ENCODE results near the gene DMRTA2. TPM values are rescaled to one million over a fixed set of nuclear protein-coding genes. Genes with fewer than 3 reads are reported as not detected.
A peak's percentile ranks its signal among the peaks of the same experiment; 100 is the strongest.

The DMRTA2 gene
- total RNA-seq, 1 donor from 2014 or later: not detected

DNA sequence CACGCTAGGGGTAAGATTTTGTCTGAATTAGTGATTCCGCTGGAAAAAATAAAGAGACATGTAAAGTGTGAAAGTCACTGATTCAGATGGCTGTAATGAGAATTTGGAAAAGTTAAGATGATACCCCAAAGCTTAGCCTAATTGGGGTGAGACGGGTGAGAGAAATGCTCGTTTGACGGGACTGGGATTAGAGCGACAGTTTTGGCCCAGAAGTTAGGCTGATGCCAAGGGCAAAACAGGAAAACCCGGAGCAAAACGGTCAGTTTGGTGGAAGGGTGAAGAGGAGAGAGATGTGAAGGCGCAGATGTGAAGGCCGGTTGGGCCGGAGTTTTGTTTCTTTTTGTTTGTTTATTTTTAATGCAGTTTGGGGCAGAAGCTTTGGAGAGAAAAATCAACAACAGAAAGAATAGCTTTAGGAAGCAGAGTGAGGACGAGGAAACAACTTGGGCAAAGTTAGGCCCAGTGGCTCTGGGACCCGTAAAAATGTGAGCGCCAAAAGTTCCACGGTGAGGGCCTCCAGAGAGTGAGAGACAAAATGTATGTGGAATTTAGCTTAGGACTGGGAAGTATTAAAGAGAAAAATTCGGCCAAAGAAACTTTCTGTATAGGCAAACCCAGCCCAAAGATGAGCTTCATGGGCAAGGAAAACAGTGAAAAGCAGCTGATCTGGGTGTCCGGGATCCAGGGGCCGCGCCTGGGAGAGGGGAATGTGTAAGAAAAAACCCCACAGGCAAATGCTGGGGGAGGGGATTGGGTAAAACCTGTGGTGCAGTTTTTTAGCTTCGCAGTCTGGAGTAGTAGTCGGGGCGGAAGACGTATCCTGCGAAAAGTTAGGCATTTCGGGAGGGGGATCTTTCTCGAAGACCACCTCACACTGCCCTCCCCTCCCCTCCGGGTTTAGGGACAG, 1.2 kb downstream of the DMRTA2 start:
- Histone ChIP-seq H3K27me3 (ENCODE audit: control insufficient read depth, insufficient read depth, low read length) (peaks cover 95% of the 10 kb centered on the region), H3K4me3 (ENCODE audit: low read depth, low read length) (no peak overlapping the region), H3K36me3 (ENCODE audit: control insufficient read depth, insufficient read depth, low read length) (no peaks in the 10 kb centered on the region)
- no peak for DNase-seq (ENCODE audit: low read depth)
- TF ChIP-seq, protein P1, sequence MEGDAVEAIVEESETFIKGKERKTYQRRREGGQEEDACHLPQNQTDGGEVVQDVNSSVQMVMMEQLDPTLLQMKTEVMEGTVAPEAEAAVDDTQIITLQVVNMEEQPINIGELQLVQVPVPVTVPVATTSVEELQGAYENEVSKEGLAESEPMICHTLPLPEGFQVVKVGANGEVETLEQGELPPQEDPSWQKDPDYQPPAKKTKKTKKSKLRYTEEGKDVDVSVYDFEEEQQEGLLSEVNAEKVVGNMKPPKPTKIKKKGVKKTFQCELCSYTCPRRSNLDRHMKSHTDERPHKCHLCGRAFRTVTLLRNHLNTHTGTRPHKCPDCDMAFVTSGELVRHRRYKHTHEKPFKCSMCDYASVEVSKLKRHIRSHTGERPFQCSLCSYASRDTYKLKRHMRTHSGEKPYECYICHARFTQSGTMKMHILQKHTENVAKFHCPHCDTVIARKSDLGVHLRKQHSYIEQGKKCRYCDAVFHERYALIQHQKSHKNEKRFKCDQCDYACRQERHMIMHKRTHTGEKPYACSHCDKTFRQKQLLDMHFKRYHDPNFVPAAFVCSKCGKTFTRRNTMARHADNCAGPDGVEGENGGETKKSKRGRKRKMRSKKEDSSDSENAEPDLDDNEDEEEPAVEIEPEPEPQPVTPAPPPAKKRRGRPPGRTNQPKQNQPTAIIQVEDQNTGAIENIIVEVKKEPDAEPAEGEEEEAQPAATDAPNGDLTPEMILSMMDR (IDR thresholded peaks at IDR 0.05; ENCODE audit: insufficient read depth, low read length, poor library complexity, severe bottlenecking): no peak

DNA sequence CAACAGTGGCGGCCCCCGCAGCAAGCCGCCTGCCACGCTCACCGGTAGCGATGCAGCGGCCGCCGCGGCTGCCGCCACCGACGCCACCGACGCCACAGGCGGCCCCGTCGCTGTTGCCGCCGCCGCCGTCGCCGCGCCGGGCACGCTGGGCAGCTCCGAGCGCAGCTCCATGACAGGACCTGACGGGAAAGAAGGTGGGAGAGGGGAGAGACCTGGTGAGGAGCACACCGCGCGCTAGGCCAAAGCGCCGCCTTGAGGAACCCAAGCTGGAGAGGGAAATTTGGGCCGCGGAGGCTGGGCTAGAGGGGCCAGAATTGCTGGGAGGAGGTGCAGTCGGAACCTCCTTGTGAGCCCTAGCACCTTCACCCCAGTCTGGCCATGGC, 1.9 kb downstream of the DMRTA2 start:
- TF ChIP-seq, protein P1 (IDR thresholded peaks at IDR 0.05; ENCODE audit: insufficient read depth, low read length, poor library complexity, severe bottlenecking): no peak
- Histone ChIP-seq H3K27me3 (ENCODE audit: control insufficient read depth, insufficient read depth, low read length) (peaks cover 95% of the 10 kb centered on the region), H3K36me3 (ENCODE audit: control insufficient read depth, insufficient read depth, low read length) (no peaks in the 10 kb centered on the region), H3K4me3 (ENCODE audit: low read depth, low read length) (no peak overlapping the region)
- no peak for DNase-seq (ENCODE audit: low read depth)

DNA sequence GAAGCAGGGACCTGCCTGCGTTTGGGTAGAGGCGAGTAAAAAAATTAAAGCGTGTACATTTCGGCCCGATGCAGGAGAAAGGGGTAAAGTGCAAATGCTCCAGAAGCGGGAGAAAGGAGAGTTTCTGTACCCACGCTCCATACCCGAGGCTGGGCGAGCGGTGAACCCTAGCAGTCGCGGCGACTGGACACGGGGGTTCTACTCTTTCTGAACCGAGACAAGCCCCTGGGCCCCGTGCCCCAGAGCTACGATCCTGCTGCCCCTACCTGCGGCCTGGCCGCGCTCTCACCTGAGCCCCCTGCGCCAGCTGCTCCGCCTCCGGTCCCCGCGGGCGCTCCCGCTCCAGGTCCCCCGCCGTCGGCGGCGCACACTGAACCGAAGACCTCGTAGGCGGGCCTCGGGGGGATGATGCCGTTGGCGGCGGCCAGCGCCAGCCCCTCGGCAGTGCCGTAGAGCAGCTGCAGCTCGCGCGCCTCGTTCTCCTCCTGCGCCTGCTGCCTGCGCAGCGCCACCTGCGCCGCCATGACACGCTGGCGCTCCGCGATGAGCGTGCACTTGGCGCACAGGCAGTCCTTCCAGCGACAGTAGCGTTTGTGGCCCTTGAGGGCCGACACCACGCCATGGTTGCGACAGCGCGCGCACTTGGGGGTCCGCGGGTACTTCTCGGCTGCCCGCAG, 2.4 kb downstream of the DMRTA2 start:
- Histone ChIP-seq H3K4me3 (ENCODE audit: low read depth, low read length) (no peak overlapping the region), H3K36me3 (ENCODE audit: control insufficient read depth, insufficient read depth, low read length) (no peaks in the 10 kb centered on the region), H3K27me3 (ENCODE audit: control insufficient read depth, insufficient read depth, low read length) (peaks cover 95% of the 10 kb centered on the region)
- DNase-seq (ENCODE audit: low read depth): no peak
- TF ChIP-seq, protein P1 (IDR thresholded peaks at IDR 0.05; ENCODE audit: insufficient read depth, low read length, poor library complexity, severe bottlenecking): no peak

DNA sequence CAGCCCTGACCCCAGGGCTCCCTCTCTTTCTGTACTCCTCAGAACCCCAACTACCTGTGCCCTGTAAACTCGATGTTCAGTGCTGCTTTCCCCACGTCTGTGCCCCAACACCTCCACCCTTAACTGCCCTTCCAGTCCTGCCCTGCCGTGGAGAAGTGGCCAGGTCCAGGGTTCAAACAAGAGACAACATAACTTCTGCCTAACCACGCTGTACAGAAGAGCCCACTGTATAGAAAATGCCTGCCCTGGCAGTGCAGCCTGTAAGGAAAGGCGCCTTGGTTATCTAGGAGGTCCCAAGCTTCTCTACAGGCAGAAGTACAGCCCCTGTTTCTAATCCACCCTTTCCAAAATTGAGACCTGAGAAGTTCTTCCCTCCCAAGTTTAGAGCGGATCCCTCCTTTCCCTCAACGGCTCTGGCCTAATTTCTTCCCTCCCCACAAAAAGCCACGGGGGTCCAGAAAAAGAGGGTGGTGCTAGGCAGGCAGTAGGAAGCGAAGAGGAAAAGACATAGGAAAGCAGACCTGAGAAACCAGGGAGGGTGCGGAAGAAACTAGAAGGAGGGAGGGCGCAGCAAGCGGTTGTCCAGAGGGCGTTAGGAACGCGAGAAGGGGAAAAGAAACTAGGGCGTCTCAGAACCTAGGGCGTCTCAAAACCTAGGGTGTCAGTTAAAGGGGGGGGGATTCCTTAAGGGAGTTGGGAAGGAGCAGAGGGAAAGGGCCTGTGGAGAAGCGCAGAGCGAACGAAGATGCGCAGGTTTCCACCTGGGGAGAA, 3.2 kb downstream of the DMRTA2 start:
- TF ChIP-seq, protein P1 (IDR thresholded peaks at IDR 0.05; ENCODE audit: insufficient read depth, low read length, poor library complexity, severe bottlenecking): no peak
- H3K27me3 ChIP-seq (ENCODE audit: control insufficient read depth, insufficient read depth, low read length): peaks cover 95% of the 10 kb centered on the region

DNA sequence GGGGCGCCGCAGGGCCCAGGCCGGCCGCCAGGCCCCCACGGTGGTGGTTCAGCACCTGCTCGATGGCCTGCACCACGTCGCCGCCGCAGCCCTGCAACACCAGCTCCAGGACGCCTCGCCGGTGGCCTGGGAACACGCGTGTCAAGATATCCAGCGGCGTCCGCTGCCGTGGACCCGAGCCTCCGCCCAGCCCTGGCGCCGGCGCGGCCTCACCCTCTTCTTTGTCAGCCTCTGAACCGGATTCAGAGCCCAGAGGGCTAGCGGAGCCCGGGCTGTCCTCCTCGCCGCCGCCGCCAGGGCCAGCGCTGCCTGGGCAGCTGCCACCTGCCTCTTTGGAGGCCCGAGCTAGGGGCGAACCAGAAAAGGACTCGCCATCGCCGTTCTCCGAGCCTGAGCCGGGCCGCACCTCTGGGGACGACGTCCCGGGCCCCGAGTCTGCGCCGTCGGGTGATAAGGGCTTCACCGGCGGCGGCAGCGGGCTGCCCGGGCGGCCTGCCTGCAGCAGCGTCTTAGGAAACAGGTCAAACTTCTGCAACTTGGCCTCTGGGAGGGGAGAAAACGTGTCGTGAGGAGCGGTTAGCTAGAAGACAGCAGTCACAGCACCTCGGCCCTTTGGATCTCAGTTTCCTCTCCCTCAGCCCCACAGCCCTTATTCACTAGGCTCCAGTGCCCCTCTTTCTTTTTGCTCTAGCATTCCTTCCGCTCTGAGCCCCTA, 3.9 kb downstream of the DMRTA2 start:
- peaks cover 96% of the 10 kb centered on the region for H3K27me3 ChIP-seq (ENCODE audit: control insufficient read depth, insufficient read depth, low read length)
- H3K36me3 ChIP-seq (ENCODE audit: control insufficient read depth, insufficient read depth, low read length): no peaks in the 10 kb centered on the region
- H3K4me3 ChIP-seq (ENCODE audit: low read depth, low read length): no peak overlapping the region
- no peak for DNase-seq (ENCODE audit: low read depth)
- TF ChIP-seq, protein P1 (IDR thresholded peaks at IDR 0.05; ENCODE audit: insufficient read depth, low read length, poor library complexity, severe bottlenecking): peak; percentile 19

More for the DNA sequence above, 3.2 kb downstream of the DMRTA2 start:
- no peak for DNase-seq (ENCODE audit: low read depth)
- H3K36me3 ChIP-seq (ENCODE audit: control insufficient read depth, insufficient read depth, low read length): no peaks in the 10 kb centered on the region
- H3K4me3 ChIP-seq (ENCODE audit: low read depth, low read length): no peak overlapping the region

All from kidney epithelial cell (primary cell).